Suprapubic skin (tissue), 4 donors: Measurements from ENCODE around the gene UNC45B. TPM values are rescaled to one million over a fixed set of nuclear protein-coding genes. Genes with fewer than 3 reads are reported as not detected.

Experiments used
- DNase-seq, 2 donors: peaks; one replicate each; pipeline ENCODE4 v3.0.0-alpha.2; 2019; ENCODE audit warnings: low spot score in 2 of 2
- H3K27ac ChIP-seq: fragments of 200-600 bp; sonication (generic); one replicate; pipeline ENCODE4 v1.5.1; 2019
- H3K27me3 ChIP-seq: fragments of 200-600 bp; sonication (generic); one replicate; pipeline ENCODE4 v1.5.1; 2019
- H3K36me3 ChIP-seq: fragments of 200-600 bp; sonication (generic); one replicate; pipeline ENCODE4 v1.5.1; 2019
- H3K4me1 ChIP-seq: fragments of 200-600 bp; sonication (generic); one replicate; pipeline ENCODE4 v1.5.1; 2019
- H3K4me3 ChIP-seq: fragments of 200-600 bp; sonication (generic); one replicate; pipeline ENCODE4 v1.5.1; 2019; ENCODE audit warnings: mild to moderate bottlenecking
- H3K9me3 ChIP-seq: fragments of 200-600 bp; sonication (generic); one replicate; pipeline ENCODE4 v1.5.1; 2019
- CTCF ChIP-seq, 2 donors: fragments of 200-600 bp in 1 of 2; fragments of 450-650 bp in 1 of 2; sonication (generic) in 1 of 2; IDR thresholded peaks; one replicate each; pipeline ENCODE4 v1.5.1; 2016 to 2019; ENCODE audit warnings: antibody characterized with exemption in 2 of 2, mild to moderate bottlenecking in 1 of 2, moderate library complexity in 1 of 2
- EP300 ChIP-seq: sonication (generic); formaldehyde crosslinking; IDR thresholded peaks from one replicate; pipeline ENCODE4 v1.6.1; 2017; ENCODE audit warnings: antibody characterized with exemption
- POLR2A ChIP-seq, 2 donors: fragments of 450-650 bp; IDR thresholded peaks; one replicate each; pipeline ENCODE4 v1.6.1; 2017; ENCODE audit warnings: antibody characterized with exemption in 2 of 2, mild to moderate bottlenecking in 2 of 2, moderate library complexity in 2 of 2
- POLR2AphosphoS5 ChIP-seq, 3 donors: sonication (generic); formaldehyde crosslinking; IDR thresholded peaks; one replicate each; pipeline ENCODE4 v1.6.1; 2017; ENCODE audit warnings: antibody characterized with exemption in 3 of 3
- WGBS: methylation state at CpG from one replicate; pipeline ENCODE4 v1.1.5; 2018; 5-methylcytosine and 5-hydroxymethylcytosine counted together
- total RNA-seq, 4 donors: library from RNA; depleted of rRNA; stranded (reverse); fragments of >200 nt; gene quantifications; one replicate each; pipeline ENCODE4 v1.1.0, GENCODE V29; 2016

Gene UNC45B
- total RNA-seq, 4 donors from 2014 or later = not detected

- WGBS = 93% methylated on average over 3 of the region's 3 CpGs
- H3K9me3 ChIP-seq = no peaks in the 10 kb centered on the region
- DNase-seq = no peak
- H3K4me3 ChIP-seq = no peak within 1 kb of the TSS
- TF ChIP-seq POLR2AphosphoS5 (IDR thresholded peaks at IDR 0.05) = no peak
- no peak for TF ChIP-seq EP300
- TF ChIP-seq CTCF (IDR thresholded peaks at IDR 0.05) = no peak
- TF ChIP-seq POLR2A (IDR thresholded peaks at IDR 0.05) = no peak
- H3K4me1 ChIP-seq = peaks cover 15% of the 10 kb centered on the region
- H3K27ac ChIP-seq = no peak within 1 kb of the TSS
- H3K27me3 ChIP-seq = no peaks in the 10 kb centered on the region
- no peaks in the 10 kb centered on the region for H3K36me3 ChIP-seq
Observed at GRCh38 chr17:35121315-35121714, 26.3 kb upstream of the UNC45B start, which contains the start of gene FNDC8. FNDC8 (plus strand) TSS chr17:35121615; CDS start chr17:35121694, 79 bp downstream.

- TF ChIP-seq CTCF (IDR thresholded peaks at IDR 0.05) = no peak
- TF ChIP-seq POLR2A (IDR thresholded peaks at IDR 0.05) = no peak
- TF ChIP-seq EP300 = no peak
- TF ChIP-seq POLR2AphosphoS5 (IDR thresholded peaks at IDR 0.05) = peak in 1 of 3 donors; percentile 2
Observed at GRCh38 chr17:35127751-35128514, 19.7 kb upstream of the UNC45B start.

GRCh38 chr17:35129154-35129972 is 18.3 kb upstream of the UNC45B start:
- H3K27ac ChIP-seq = no peak overlapping the region

More at GRCh38 chr17:35127751-35128514, 19.7 kb upstream of the UNC45B start:
- Histone ChIP-seq H3K27me3 (no peaks in the 10 kb centered on the region), H3K4me3 (no peak overlapping the region), H3K36me3 (peaks cover 23% of the 10 kb centered on the region), H3K27ac (no peak overlapping the region), H3K9me3 (no peaks in the 10 kb centered on the region), H3K4me1 (no peaks in the 10 kb centered on the region)
- no peak for DNase-seq
- WGBS = 77% methylated on average over 11 of the region's 11 CpGs

GRCh38 chr17:35129973-35130351 is 17.7 kb upstream of the UNC45B start:
- no peak overlapping the region for H3K4me3 ChIP-seq
- TF ChIP-seq CTCF (IDR thresholded peaks at IDR 0.05) (no peak), EP300 (no peak), POLR2A (IDR thresholded peaks at IDR 0.05) (no peak), POLR2AphosphoS5 (IDR thresholded peaks at IDR 0.05) (no peak)
- H3K27me3 ChIP-seq = no peaks in the 10 kb centered on the region
- H3K27ac ChIP-seq = no peak overlapping the region
- no peak for DNase-seq
- 95% methylated on average over 5 of the region's 5 CpGs for WGBS
- H3K9me3 ChIP-seq = no peaks in the 10 kb centered on the region
- peaks cover 44% of the 10 kb centered on the region for H3K36me3 ChIP-seq
- H3K4me1 ChIP-seq = no peaks in the 10 kb centered on the region

More at GRCh38 chr17:35129154-35129972, 18.3 kb upstream of the UNC45B start:
- Histone ChIP-seq H3K9me3 (no peaks in the 10 kb centered on the region), H3K4me3 (no peak overlapping the region), H3K36me3 (peaks cover 38% of the 10 kb centered on the region), H3K4me1 (no peaks in the 10 kb centered on the region), H3K27me3 (no peaks in the 10 kb centered on the region)
- TF ChIP-seq CTCF (IDR thresholded peaks at IDR 0.05) = no peak
- no peak for TF ChIP-seq EP300
- no peak for TF ChIP-seq POLR2AphosphoS5 (IDR thresholded peaks at IDR 0.05)
- TF ChIP-seq POLR2A (IDR thresholded peaks at IDR 0.05) = no peak
- no peak for DNase-seq
- 71% methylated on average over 10 of the region's 11 CpGs for WGBS

- H3K36me3 ChIP-seq = peaks cover 48% of the 10 kb centered on the region
- no peak overlapping the region for H3K27ac ChIP-seq
- no peak for DNase-seq
- no peak overlapping the region for H3K4me3 ChIP-seq
- 100% methylated on average over 1 of the region's 3 CpGs for WGBS
- no peaks in the 10 kb centered on the region for H3K27me3 ChIP-seq
- no peaks in the 10 kb centered on the region for H3K4me1 ChIP-seq
- no peaks in the 10 kb centered on the region for H3K9me3 ChIP-seq
- no peak for TF ChIP-seq EP300
- TF ChIP-seq CTCF (IDR thresholded peaks at IDR 0.05) = no peak
- TF ChIP-seq POLR2AphosphoS5 (IDR thresholded peaks at IDR 0.05) = no peak
- no peak for TF ChIP-seq POLR2A (IDR thresholded peaks at IDR 0.05)
Observed at GRCh38 chr17:35130392-35130791, 17.2 kb upstream of the UNC45B start.
